Activated naive CD8-positive, alpha-beta T cell treated with anti-CD3 and anti-CD28 coated beads, Interleukin-2, amount 10 ng/mL, durations not matched to agents 7 days and 5 days (primary cell): ENCODE measurements around the gene PWWP2A. TPM values are rescaled to one million over a fixed set of nuclear protein-coding genes. Genes with fewer than 3 reads are reported as not detected.
"Not testable (repeated sequence)": the region's sequence is repeated elsewhere in the genome, so short reads cannot be mapped to it uniquely, and the experiment has no call there.

Source experiments
- ATAC-seq: fragments of 150-1000 bp; cut with Tn5 transposase; one replicate; pipeline ENCODE4 v1.10.0; 2021; ENCODE audit warnings: low read depth, moderate library complexity
- POLR2A ChIA-PET: fragments of 350-600 bp; sonication (Branson Sonifier 250); formaldehyde crosslinking; loops from one replicate; lab custom pipeline; 2021; ENCODE audit warnings: antibody characterized with exemption; lab: Charles Lee
- DNase-seq: peaks from one replicate; pipeline ENCODE4 v3.0.0; 2021
- H3K27ac Mint-ChIP-seq: one replicate; pipeline ENCODE4 v1.8.0; 2022; ENCODE audit warnings: mild to moderate bottlenecking, mixed read lengths
- H3K27me3 Mint-ChIP-seq: one replicate; pipeline ENCODE4 v1.8.0; 2022; ENCODE audit warnings: mild to moderate bottlenecking, moderate library complexity, mixed read lengths
- H3K36me3 Mint-ChIP-seq: one replicate; pipeline ENCODE4 v1.8.0; 2021; ENCODE audit warnings: mild to moderate bottlenecking, mixed read lengths
- H3K4me1 Mint-ChIP-seq: one replicate; pipeline ENCODE4 v1.8.0; 2021; ENCODE audit warnings: mixed read lengths
- H3K4me3 Mint-ChIP-seq: one replicate; pipeline ENCODE4 v1.8.0; 2022; ENCODE audit warnings: mild to moderate bottlenecking, moderate library complexity, mixed read lengths
- H3K9me3 Mint-ChIP-seq: one replicate; pipeline ENCODE4 v1.8.0; 2021; ENCODE audit warnings: mixed read lengths
- total RNA-seq, 2 experiments: library from RNA; stranded (reverse); gene quantifications; one replicate each; pipeline ENCODE4 v1.2.3, GENCODE V29; 2021

PWWP2A gene
- total RNA-seq, 2 experiments from 2014 or later = 26.2 to 27.8 TPM

GRCh38 chr5:160155017-160155750 lies 35.9 kb upstream of the PWWP2A start:
- Mint-ChIP-seq H3K9me3 (no peaks in the 10 kb centered on the region), H3K27me3 (peaks cover 3% of the 10 kb centered on the region), H3K4me1 (peaks cover 6% of the 10 kb centered on the region), H3K36me3 (no peaks in the 10 kb centered on the region), H3K4me3 (no peak overlapping the region), H3K27ac (no peak overlapping the region)
- POLR2A ChIA-PET = no interaction called here
- no peak for DNase-seq
- no peak for ATAC-seq

GRCh38 chr5:160152901-160153300 lies 33.7 kb upstream of the PWWP2A start:
- ATAC-seq = no peak
- DNase-seq = no peak
- Mint-ChIP-seq H3K9me3 (no peaks in the 10 kb centered on the region), H3K27me3 (peaks cover 3% of the 10 kb centered on the region), H3K4me1 (peaks cover 6% of the 10 kb centered on the region), H3K4me3 (no peak overlapping the region), H3K36me3 (no peaks in the 10 kb centered on the region), H3K27ac (no peak overlapping the region)
- POLR2A ChIA-PET = no interaction called here

GRCh38 chr5:160152287-160152686 lies 33.0 kb upstream of the PWWP2A start:
- Mint-ChIP-seq H3K4me1 (peaks cover 6% of the 10 kb centered on the region), H3K4me3 (no peak overlapping the region), H3K9me3 (no peaks in the 10 kb centered on the region), H3K36me3 (no peaks in the 10 kb centered on the region), H3K27ac (no peak overlapping the region), H3K27me3 (peaks cover 5% of the 10 kb centered on the region)
- ATAC-seq (no peak), DNase-seq (no peak)
- POLR2A ChIA-PET = no interaction called here

- Mint-ChIP-seq H3K36me3 (no peaks in the 10 kb centered on the region), H3K27ac (no peak overlapping the region), H3K4me3 (no peak overlapping the region), H3K27me3 (peaks cover 6% of the 10 kb centered on the region), H3K4me1 (peaks cover 8% of the 10 kb centered on the region), H3K9me3 (no peaks in the 10 kb centered on the region)
- POLR2A ChIA-PET = no interaction called here
- no peak for DNase-seq
- no peak for ATAC-seq
Measured at GRCh38 chr5:160151017-160151416, 31.8 kb upstream of the PWWP2A start.

- peaks cover 8% of the 10 kb centered on the region for H3K4me1 Mint-ChIP-seq
- H3K9me3 Mint-ChIP-seq = no peaks in the 10 kb centered on the region
- H3K4me3 Mint-ChIP-seq = no peak overlapping the region
- DNase-seq (no peak), ATAC-seq (no peak)
- no peak overlapping the region for H3K27ac Mint-ChIP-seq
- H3K27me3 Mint-ChIP-seq = peaks cover 6% of the 10 kb centered on the region
- POLR2A ChIA-PET = no interaction called here
- H3K36me3 Mint-ChIP-seq = no peaks in the 10 kb centered on the region
Measured at GRCh38 chr5:160150381-160150780, 31.1 kb upstream of the PWWP2A start.

GRCh38 chr5:160144436-160144835 lies 25.2 kb upstream of the PWWP2A start:
- not testable (repeated sequence) for H3K4me1 Mint-ChIP-seq, H3K4me3 Mint-ChIP-seq, H3K27me3 Mint-ChIP-seq, H3K27ac Mint-ChIP-seq, DNase-seq, H3K9me3 Mint-ChIP-seq, ATAC-seq, H3K36me3 Mint-ChIP-seq
- POLR2A ChIA-PET = interaction anchor here (0.6 kb wide), 1 partner anchor 13 kb away, joined by 3 read pairs; no protein-coding TSS in a partner anchor

- Mint-ChIP-seq H3K36me3 (no peaks in the 10 kb centered on the region), H3K27me3 (no peaks in the 10 kb centered on the region), H3K9me3 (no peaks in the 10 kb centered on the region), H3K4me3 (no peak overlapping the region), H3K27ac (no peak overlapping the region), H3K4me1 (no peaks in the 10 kb centered on the region)
- DNase-seq (no peak), ATAC-seq (no peak)
- POLR2A ChIA-PET = no interaction called here
Measured at GRCh38 chr5:160134332-160134731, 15.1 kb upstream of the PWWP2A start.

GRCh38 chr5:160133918-160134304 lies 14.7 kb upstream of the PWWP2A start:
- Mint-ChIP-seq H3K9me3 (no peaks in the 10 kb centered on the region), H3K27ac (no peak overlapping the region), H3K4me1 (no peaks in the 10 kb centered on the region), H3K4me3 (no peak overlapping the region), H3K36me3 (no peaks in the 10 kb centered on the region), H3K27me3 (no peaks in the 10 kb centered on the region)
- no peak for ATAC-seq
- POLR2A ChIA-PET = no interaction called here
- no peak for DNase-seq

- H3K27ac Mint-ChIP-seq = no peak overlapping the region
- ATAC-seq = no peak
- no peaks in the 10 kb centered on the region for H3K4me1 Mint-ChIP-seq
- DNase-seq = no peak
- no peaks in the 10 kb centered on the region for H3K27me3 Mint-ChIP-seq
- H3K4me3 Mint-ChIP-seq = no peak overlapping the region
- H3K36me3 Mint-ChIP-seq = no peaks in the 10 kb centered on the region
- POLR2A ChIA-PET = no interaction called here
- no peaks in the 10 kb centered on the region for H3K9me3 Mint-ChIP-seq
Measured at GRCh38 chr5:160133071-160133917, 14.0 kb upstream of the PWWP2A start.

- no peak overlapping the region for H3K4me3 Mint-ChIP-seq
- no peak for DNase-seq
- ATAC-seq = no peak
- H3K27me3 Mint-ChIP-seq = no peaks in the 10 kb centered on the region
- POLR2A ChIA-PET = no interaction called here
- H3K27ac Mint-ChIP-seq = no peak overlapping the region
- no peaks in the 10 kb centered on the region for H3K4me1 Mint-ChIP-seq
- H3K36me3 Mint-ChIP-seq = no peaks in the 10 kb centered on the region
- H3K9me3 Mint-ChIP-seq = peaks cover 1% of the 10 kb centered on the region
Measured at GRCh38 chr5:160129841-160130240, 10.6 kb upstream of the PWWP2A start.

- Mint-ChIP-seq H3K27me3 (no peaks in the 10 kb centered on the region), H3K4me1 (no peaks in the 10 kb centered on the region), H3K9me3 (peaks cover 1% of the 10 kb centered on the region), H3K27ac (no peak overlapping the region), H3K4me3 (no peak overlapping the region), H3K36me3 (no peaks in the 10 kb centered on the region)
- no peak for ATAC-seq
- POLR2A ChIA-PET = no interaction called here
- DNase-seq = no peak
Measured at GRCh38 chr5:160128632-160129031, 9.4 kb upstream of the PWWP2A start.

GRCh38 chr5:160119905-160120266 lies 636 bp upstream of the PWWP2A start:
- POLR2A ChIA-PET = no interaction called here
- ATAC-seq = no peak
- H3K4me3 Mint-ChIP-seq = peak overlapping the region; percentile 98
- H3K27ac Mint-ChIP-seq = peak overlapping the region; percentile 99
- H3K27me3 Mint-ChIP-seq = no peaks in the 10 kb centered on the region
- H3K4me1 Mint-ChIP-seq = peaks cover 18% of the 10 kb centered on the region
- peak; percentile 50 for DNase-seq
- H3K36me3 Mint-ChIP-seq = peaks cover 7% of the 10 kb centered on the region
- H3K9me3 Mint-ChIP-seq = peaks cover 2% of the 10 kb centered on the region

GRCh38 chr5:160118349-160119141 lies 705 bp downstream of the PWWP2A start:
- Mint-ChIP-seq H3K27ac (peak overlapping the region; percentile 69), H3K36me3 (peaks cover 15% of the 10 kb centered on the region), H3K9me3 (peaks cover 2% of the 10 kb centered on the region), H3K27me3 (no peaks in the 10 kb centered on the region), H3K4me3 (peak overlapping the region; percentile 81), H3K4me1 (peaks cover 18% of the 10 kb centered on the region)
- POLR2A ChIA-PET = interaction anchor here (0.5 to 1.2 kb wide), 6 partner anchors 9 to 914 kb away, joined by 3 to 5 read pairs (median 3); partner anchors contain the start of genes SLU7 and TTC1
- ATAC-seq = peak; percentile 6
- peak; percentile 69 for DNase-seq
